PFSK-1 (cell line): ENCODE measurements around the gene LRFN2.

ENCODE experiments used
- POLR2AphosphoS5 ChIP-seq: IDR thresholded peaks from 2 replicates; pipeline ENCODE4 v1.6.1; 2012; ENCODE audit warnings: low read depth, mild to moderate bottlenecking, control low read depth, low read length, moderate library complexity
- TAF1 ChIP-seq: IDR thresholded peaks from 2 replicates; pipeline ENCODE4 v1.6.1; 2012; ENCODE audit warnings: low read length, control low read depth, borderline replicate concordance; ENCODE audit not compliant: insufficient read depth
- TF ChIP-seq, protein P1 (sequence below), 2 experiments: IDR thresholded peaks; 2 replicates each; pipeline versions ENCODE4 v1.6.1 to v1.8.0; 2011 to 2012; ENCODE audit warnings: low read depth in 2 of 2, low read length in 2 of 2, control low read depth in 1 of 2, inconsistent platforms in 1 of 2, mild to moderate bottlenecking in 1 of 2, moderate library complexity in 1 of 2; ENCODE audit not compliant: insufficient read depth in 1 of 2

- TF ChIP-seq POLR2AphosphoS5 (no peak), TAF1 (no peak)
- TF ChIP-seq, protein P1, sequence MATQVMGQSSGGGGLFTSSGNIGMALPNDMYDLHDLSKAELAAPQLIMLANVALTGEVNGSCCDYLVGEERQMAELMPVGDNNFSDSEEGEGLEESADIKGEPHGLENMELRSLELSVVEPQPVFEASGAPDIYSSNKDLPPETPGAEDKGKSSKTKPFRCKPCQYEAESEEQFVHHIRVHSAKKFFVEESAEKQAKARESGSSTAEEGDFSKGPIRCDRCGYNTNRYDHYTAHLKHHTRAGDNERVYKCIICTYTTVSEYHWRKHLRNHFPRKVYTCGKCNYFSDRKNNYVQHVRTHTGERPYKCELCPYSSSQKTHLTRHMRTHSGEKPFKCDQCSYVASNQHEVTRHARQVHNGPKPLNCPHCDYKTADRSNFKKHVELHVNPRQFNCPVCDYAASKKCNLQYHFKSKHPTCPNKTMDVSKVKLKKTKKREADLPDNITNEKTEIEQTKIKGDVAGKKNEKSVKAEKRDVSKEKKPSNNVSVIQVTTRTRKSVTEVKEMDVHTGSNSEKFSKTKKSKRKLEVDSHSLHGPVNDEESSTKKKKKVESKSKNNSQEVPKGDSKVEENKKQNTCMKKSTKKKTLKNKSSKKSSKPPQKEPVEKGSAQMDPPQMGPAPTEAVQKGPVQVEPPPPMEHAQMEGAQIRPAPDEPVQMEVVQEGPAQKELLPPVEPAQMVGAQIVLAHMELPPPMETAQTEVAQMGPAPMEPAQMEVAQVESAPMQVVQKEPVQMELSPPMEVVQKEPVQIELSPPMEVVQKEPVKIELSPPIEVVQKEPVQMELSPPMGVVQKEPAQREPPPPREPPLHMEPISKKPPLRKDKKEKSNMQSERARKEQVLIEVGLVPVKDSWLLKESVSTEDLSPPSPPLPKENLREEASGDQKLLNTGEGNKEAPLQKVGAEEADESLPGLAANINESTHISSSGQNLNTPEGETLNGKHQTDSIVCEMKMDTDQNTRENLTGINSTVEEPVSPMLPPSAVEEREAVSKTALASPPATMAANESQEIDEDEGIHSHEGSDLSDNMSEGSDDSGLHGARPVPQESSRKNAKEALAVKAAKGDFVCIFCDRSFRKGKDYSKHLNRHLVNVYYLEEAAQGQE (IDR thresholded peaks at IDR 0.05; ENCODE audit: insufficient read depth in 1 of 2, low read depth in 2 of 2, low read length in 2 of 2): no peak
These were observed 81.9 kb downstream of the LRFN2 start for GRCh38 chr6:40505191-40505810.
